ENCODE measurements around the gene EGLN3.

The EGLN3 gene

GRCh38 chr14:33957299-33957698 is 6.4 kb upstream of the EGLN3 start:
- H3K36me3 ChIP-seq (ENCODE audit: insufficient read depth, low read length): no peaks in the 10 kb centered on the region
- no peak overlapping the region for H3K4me3 ChIP-seq (ENCODE audit: low read length)
- H3K4me1 ChIP-seq (ENCODE audit: insufficient read depth, low read length): no peaks in the 10 kb centered on the region
- H2AFZ ChIP-seq (ENCODE audit: low read depth, low read length): no peak overlapping the region
- H3K9me3 ChIP-seq (ENCODE audit: low read length): no peaks in the 10 kb centered on the region
- H3K27me3 ChIP-seq (ENCODE audit: insufficient read depth, low read length): peaks cover 10% of the 10 kb centered on the region

GRCh38 chr14:33956640-33957039 is 5.8 kb upstream of the EGLN3 start:
- H3K36me3 ChIP-seq (ENCODE audit: insufficient read depth, low read length): no peaks in the 10 kb centered on the region
- no peaks in the 10 kb centered on the region for H3K9me3 ChIP-seq (ENCODE audit: low read length)
- H3K4me3 ChIP-seq (ENCODE audit: low read length): no peak overlapping the region
- no peak overlapping the region for H2AFZ ChIP-seq (ENCODE audit: low read depth, low read length)
- H3K27me3 ChIP-seq (ENCODE audit: insufficient read depth, low read length): peaks cover 12% of the 10 kb centered on the region
- H3K4me1 ChIP-seq (ENCODE audit: insufficient read depth, low read length): no peaks in the 10 kb centered on the region

- Histone ChIP-seq H3K9me3 (ENCODE audit: low read length) (peaks cover 3% of the 10 kb centered on the region), H3K4me1 (ENCODE audit: insufficient read depth, low read length) (peaks cover 7% of the 10 kb centered on the region), H3K27me3 (ENCODE audit: insufficient read depth, low read length) (peaks cover 32% of the 10 kb centered on the region), H3K4me3 (ENCODE audit: low read length) (no peak overlapping the region), H3K36me3 (ENCODE audit: insufficient read depth, low read length) (no peaks in the 10 kb centered on the region), H2AFZ (ENCODE audit: low read depth, low read length) (no peak overlapping the region)
Measured at GRCh38 chr14:33954016-33954598, 3.2 kb upstream of the EGLN3 start.

- Histone ChIP-seq H3K27me3 (ENCODE audit: insufficient read depth, low read length) (peaks cover 43% of the 10 kb centered on the region), H3K36me3 (ENCODE audit: insufficient read depth, low read length) (no peaks in the 10 kb centered on the region), H3K4me3 (ENCODE audit: low read length) (no peak overlapping the region), H3K4me1 (ENCODE audit: insufficient read depth, low read length) (peaks cover 7% of the 10 kb centered on the region), H3K9me3 (ENCODE audit: low read length) (peaks cover 4% of the 10 kb centered on the region), H2AFZ (ENCODE audit: low read depth, low read length) (no peak overlapping the region)
Measured at GRCh38 chr14:33952541-33952940, 1.7 kb upstream of the EGLN3 start.

GRCh38 chr14:33951183-33951840 is 438 bp upstream of the EGLN3 start:
- Histone ChIP-seq H3K27me3 (ENCODE audit: insufficient read depth, low read length) (peaks cover 42% of the 10 kb centered on the region), H3K36me3 (ENCODE audit: insufficient read depth, low read length) (no peaks in the 10 kb centered on the region), H3K4me1 (ENCODE audit: insufficient read depth, low read length) (peaks cover 7% of the 10 kb centered on the region), H3K9me3 (ENCODE audit: low read length) (peaks cover 4% of the 10 kb centered on the region), H2AFZ (ENCODE audit: low read depth, low read length) (peak overlapping the region; percentile 20), H3K4me3 (ENCODE audit: low read length) (peak overlapping the region; percentile 43)

GRCh38 chr14:33949411-33949893 is 1.4 kb downstream of the EGLN3 start:
- Histone ChIP-seq H3K4me3 (ENCODE audit: low read length) (no peak overlapping the region), H2AFZ (ENCODE audit: low read depth, low read length) (no peak overlapping the region), H3K36me3 (ENCODE audit: insufficient read depth, low read length) (no peaks in the 10 kb centered on the region), H3K4me1 (ENCODE audit: insufficient read depth, low read length) (peaks cover 12% of the 10 kb centered on the region), H3K9me3 (ENCODE audit: low read length) (peaks cover 4% of the 10 kb centered on the region), H3K27me3 (ENCODE audit: insufficient read depth, low read length) (peaks cover 40% of the 10 kb centered on the region)

GRCh38 chr14:33948869-33949408 is 1.9 kb downstream of the EGLN3 start:
- Histone ChIP-seq H2AFZ (ENCODE audit: low read depth, low read length) (no peak overlapping the region), H3K27me3 (ENCODE audit: insufficient read depth, low read length) (peaks cover 39% of the 10 kb centered on the region), H3K4me1 (ENCODE audit: insufficient read depth, low read length) (peaks cover 12% of the 10 kb centered on the region), H3K36me3 (ENCODE audit: insufficient read depth, low read length) (no peaks in the 10 kb centered on the region), H3K9me3 (ENCODE audit: low read length) (peaks cover 4% of the 10 kb centered on the region), H3K4me3 (ENCODE audit: low read length) (no peak overlapping the region)

GRCh38 chr14:33948145-33948868 is 2.6 kb downstream of the EGLN3 start:
- Histone ChIP-seq H2AFZ (ENCODE audit: low read depth, low read length) (no peak overlapping the region), H3K27me3 (ENCODE audit: insufficient read depth, low read length) (peaks cover 39% of the 10 kb centered on the region), H3K36me3 (ENCODE audit: insufficient read depth, low read length) (no peaks in the 10 kb centered on the region), H3K9me3 (ENCODE audit: low read length) (peaks cover 4% of the 10 kb centered on the region), H3K4me3 (ENCODE audit: low read length) (no peak overlapping the region), H3K4me1 (ENCODE audit: insufficient read depth, low read length) (peaks cover 12% of the 10 kb centered on the region)

- Histone ChIP-seq H3K9me3 (ENCODE audit: low read length) (peaks cover 4% of the 10 kb centered on the region), H3K4me3 (ENCODE audit: low read length) (no peak overlapping the region), H3K4me1 (ENCODE audit: insufficient read depth, low read length) (peaks cover 12% of the 10 kb centered on the region), H3K27me3 (ENCODE audit: insufficient read depth, low read length) (peaks cover 32% of the 10 kb centered on the region), H3K36me3 (ENCODE audit: insufficient read depth, low read length) (no peaks in the 10 kb centered on the region), H2AFZ (ENCODE audit: low read depth, low read length) (no peak overlapping the region)
Measured at GRCh38 chr14:33946679-33947476, 4.0 kb downstream of the EGLN3 start.

- Histone ChIP-seq H3K4me3 (ENCODE audit: low read length) (no peak overlapping the region), H3K36me3 (ENCODE audit: insufficient read depth, low read length) (no peaks in the 10 kb centered on the region), H3K27me3 (ENCODE audit: insufficient read depth, low read length) (peaks cover 24% of the 10 kb centered on the region), H3K9me3 (ENCODE audit: low read length) (peaks cover 4% of the 10 kb centered on the region), H3K4me1 (ENCODE audit: insufficient read depth, low read length) (peaks cover 7% of the 10 kb centered on the region), H2AFZ (ENCODE audit: low read depth, low read length) (no peak overlapping the region)
Measured at GRCh38 chr14:33945210-33946088, 5.4 kb downstream of the EGLN3 start.

- peaks cover 2% of the 10 kb centered on the region for H3K27me3 ChIP-seq (ENCODE audit: insufficient read depth, low read length)
- H3K4me3 ChIP-seq (ENCODE audit: low read length): no peak overlapping the region
- H2AFZ ChIP-seq (ENCODE audit: low read depth, low read length): no peak overlapping the region
- no peaks in the 10 kb centered on the region for H3K36me3 ChIP-seq (ENCODE audit: insufficient read depth, low read length)
- H3K4me1 ChIP-seq (ENCODE audit: insufficient read depth, low read length): peaks cover 10% of the 10 kb centered on the region
- H3K9me3 ChIP-seq (ENCODE audit: low read length): no peaks in the 10 kb centered on the region
Measured at GRCh38 chr14:33943096-33943883, 7.6 kb downstream of the EGLN3 start.
